ENCODE measurements around the gene FAM72D. TPM values are rescaled to one million over a fixed set of nuclear protein-coding genes. Genes with fewer than 3 reads are reported as not detected.
"Not testable (repeated sequence)": the region's sequence is repeated elsewhere in the genome, so short reads cannot be mapped to it uniquely, and the experiment has no call there.

FAM72D gene
- total RNA-seq, 2 experiments from 2014 or later, result 14.4 to 44.5 TPM

DNA sequence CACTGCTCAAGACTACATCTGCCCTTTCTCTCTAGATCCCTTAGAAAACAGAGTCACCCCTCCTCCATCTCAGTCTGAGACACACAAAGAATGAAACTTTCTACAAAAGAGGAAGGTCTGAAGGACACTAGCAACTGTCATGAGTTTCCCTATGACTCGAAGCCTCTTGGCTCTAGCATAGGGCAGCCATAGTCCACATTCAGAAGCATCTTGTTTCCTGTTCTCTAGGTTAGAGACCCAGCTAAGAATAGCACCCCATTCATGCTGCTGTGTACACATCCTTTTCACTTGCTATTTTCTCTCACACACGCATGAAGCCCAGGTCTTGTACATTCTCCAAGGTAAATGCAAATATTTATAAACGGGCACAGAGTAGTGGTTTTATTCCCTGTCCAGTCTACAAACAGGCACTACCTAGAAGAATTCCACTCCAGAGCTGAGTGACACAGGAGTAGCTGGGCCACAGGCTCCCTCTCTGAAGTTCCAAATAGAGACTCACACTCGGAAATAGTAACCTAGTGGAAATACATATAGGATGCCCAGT lies 40.5 kb upstream of the FAM72D start:
- H3K79me2 ChIP-seq (ENCODE audit: insufficient read depth, low read depth, low read length); H3K9me3 ChIP-seq (ENCODE audit: low read length); H3K4me1 ChIP-seq (ENCODE audit: insufficient read depth, low read length, poor library complexity, severe bottlenecking); intact Hi-C loops (cut with micrococcal nuclease; ENCODE audit: unreplicated experiment); H2AFZ ChIP-seq (ENCODE audit: low read length); CTCF ChIA-PET (ENCODE audit: unreplicated experiment); H3K4me3 ChIP-seq (ENCODE audit: low read depth, low read length, poor library complexity, severe bottlenecking); H3K27ac ChIP-seq (ENCODE audit: low read depth, low read length, poor library complexity, severe bottlenecking); H4K20me1 ChIP-seq (ENCODE audit: insufficient read depth, low read length); DNase-seq (ENCODE audit: low spot score); H3K36me3 ChIP-seq (ENCODE audit: insufficient read depth, low read length); POLR2A ChIA-PET; H3K4me2 ChIP-seq (ENCODE audit: low read length); H3K9me2 ChIP-seq (ENCODE audit: insufficient read depth, low read length): not testable (repeated sequence)
- BruUV-seq (replicated peaks), result TSS peak; percentile 43

DNA sequence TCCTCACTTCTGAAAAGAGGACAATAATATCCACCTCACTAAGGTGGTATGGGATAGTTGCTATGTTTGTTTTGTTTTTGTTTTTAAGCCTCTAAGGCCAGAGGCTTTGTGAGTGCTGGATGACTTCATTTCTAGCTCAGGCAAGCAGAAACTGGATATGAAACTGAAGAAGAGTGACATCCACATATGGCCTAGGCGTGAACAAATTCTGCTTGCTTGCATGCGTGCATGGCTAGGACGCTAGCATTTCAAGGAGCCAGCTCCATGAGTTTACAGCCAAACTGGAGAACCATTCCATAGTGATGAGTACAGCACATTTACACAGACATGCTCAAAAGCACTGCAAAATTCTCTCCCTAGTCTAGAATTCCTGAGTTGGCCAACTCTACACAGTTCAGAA lies 37.6 kb upstream of the FAM72D start:
- H3K79me2 ChIP-seq (ENCODE audit: insufficient read depth, low read depth, low read length); BruUV-seq (replicated peaks); H3K4me1 ChIP-seq (ENCODE audit: insufficient read depth, low read length, poor library complexity, severe bottlenecking); H4K20me1 ChIP-seq (ENCODE audit: insufficient read depth, low read length); CTCF ChIA-PET (ENCODE audit: unreplicated experiment); H3K9me3 ChIP-seq (ENCODE audit: low read length); H3K36me3 ChIP-seq (ENCODE audit: insufficient read depth, low read length); H3K27ac ChIP-seq (ENCODE audit: low read depth, low read length, poor library complexity, severe bottlenecking); intact Hi-C loops (cut with micrococcal nuclease; ENCODE audit: unreplicated experiment); DNase-seq (ENCODE audit: low spot score); H3K4me3 ChIP-seq (ENCODE audit: low read depth, low read length, poor library complexity, severe bottlenecking); H3K4me2 ChIP-seq (ENCODE audit: low read length); POLR2A ChIA-PET; H2AFZ ChIP-seq (ENCODE audit: low read length); H3K9me2 ChIP-seq (ENCODE audit: insufficient read depth, low read length): not testable (repeated sequence)

DNA sequence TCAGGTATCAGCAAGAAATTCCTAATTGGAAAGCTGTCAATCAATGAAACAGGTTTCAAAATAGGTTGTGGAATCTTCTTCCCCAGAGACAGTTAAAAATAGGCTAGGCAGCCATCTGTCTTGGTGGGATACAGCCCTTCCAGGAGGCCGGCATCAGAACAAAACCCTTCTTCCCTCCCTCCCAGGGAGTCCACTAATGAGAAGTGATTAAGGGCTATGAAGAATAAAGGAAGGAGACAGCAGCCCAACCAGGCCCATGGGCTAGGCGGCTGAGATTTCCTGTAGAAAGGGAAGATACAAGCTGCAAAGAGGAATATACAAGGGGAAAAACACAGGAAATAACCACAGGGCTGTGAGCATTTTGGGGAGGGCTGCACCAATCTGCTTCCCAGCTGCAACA lies 32.5 kb upstream of the FAM72D start:
- H3K4me2 ChIP-seq (ENCODE audit: low read length); H3K4me3 ChIP-seq (ENCODE audit: low read depth, low read length, poor library complexity, severe bottlenecking); intact Hi-C loops (cut with micrococcal nuclease; ENCODE audit: unreplicated experiment); H3K9me3 ChIP-seq (ENCODE audit: low read length); H3K79me2 ChIP-seq (ENCODE audit: insufficient read depth, low read depth, low read length); H2AFZ ChIP-seq (ENCODE audit: low read length); H3K27ac ChIP-seq (ENCODE audit: low read depth, low read length, poor library complexity, severe bottlenecking); H4K20me1 ChIP-seq (ENCODE audit: insufficient read depth, low read length); POLR2A ChIA-PET; H3K9me2 ChIP-seq (ENCODE audit: insufficient read depth, low read length); H3K36me3 ChIP-seq (ENCODE audit: insufficient read depth, low read length); H3K4me1 ChIP-seq (ENCODE audit: insufficient read depth, low read length, poor library complexity, severe bottlenecking); CTCF ChIA-PET (ENCODE audit: unreplicated experiment); DNase-seq (ENCODE audit: low spot score); BruUV-seq (replicated peaks): not testable (repeated sequence)

DNA sequence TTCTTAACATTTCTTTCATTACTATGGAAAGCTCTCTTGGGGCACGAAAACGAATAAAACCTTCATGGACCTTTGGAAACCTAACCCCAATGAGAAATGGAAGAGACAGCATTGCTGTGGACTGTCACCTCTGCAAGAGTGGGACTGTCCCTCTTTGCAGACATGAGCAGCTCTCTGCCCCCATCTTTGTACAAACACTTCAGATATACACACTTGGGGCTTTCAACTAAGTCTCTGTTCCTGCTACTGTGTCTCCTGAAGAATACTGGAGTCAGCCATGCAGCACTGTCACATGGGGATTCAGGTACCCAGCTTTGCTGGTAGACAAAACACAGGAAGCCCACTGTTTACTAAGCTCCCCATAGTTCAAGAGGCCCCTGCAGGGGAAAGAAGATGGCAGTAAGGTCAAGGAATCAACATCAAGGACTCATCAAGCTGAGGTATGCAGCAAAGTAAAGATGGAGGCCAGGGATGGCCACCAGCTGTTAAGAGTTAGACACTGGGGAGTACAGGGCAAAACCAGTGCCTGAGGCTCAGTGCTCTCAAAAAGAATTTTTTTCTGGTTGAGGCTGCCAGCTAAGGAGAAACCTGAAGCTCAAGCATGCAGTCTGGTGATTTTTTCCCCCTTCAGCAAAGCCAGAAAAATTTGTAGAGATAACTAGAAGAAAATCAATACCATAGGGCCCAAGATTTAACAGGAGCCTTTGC lies 31.7 kb upstream of the FAM72D start:
- intact Hi-C loops (cut with micrococcal nuclease; ENCODE audit: unreplicated experiment), result not testable (repeated sequence)

DNA sequence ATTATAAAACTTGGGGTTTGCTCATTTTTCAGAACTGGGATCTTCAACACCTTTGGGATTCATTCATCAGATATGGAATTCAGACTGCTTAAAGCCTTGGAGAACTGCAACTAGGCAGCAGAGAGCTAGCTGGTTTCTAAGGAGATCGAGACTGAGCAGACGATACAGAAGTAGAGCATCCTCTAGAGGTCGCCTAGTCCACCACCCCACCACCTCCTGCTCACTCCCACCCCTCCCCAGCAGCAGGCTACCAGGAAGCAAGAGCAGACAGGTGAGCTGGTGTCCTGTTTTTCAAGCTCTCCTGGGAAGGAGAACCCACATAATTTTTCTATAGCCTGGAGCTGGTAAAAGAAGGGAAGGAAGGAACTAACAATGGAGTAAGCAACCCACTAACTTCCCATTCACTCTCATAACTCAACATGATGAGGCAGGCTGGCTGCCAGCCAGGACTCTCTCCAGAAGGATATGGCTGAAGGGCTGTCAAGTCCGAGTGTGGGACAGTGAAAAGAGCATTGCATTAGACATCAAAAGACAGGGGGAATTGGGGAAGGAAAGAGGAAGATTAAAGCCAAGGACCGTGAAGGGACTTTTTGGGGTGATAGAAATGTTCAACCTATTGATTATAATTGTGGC lies 30.5 kb upstream of the FAM72D start:
- POLR2A ChIA-PET; H3K9me2 ChIP-seq (ENCODE audit: insufficient read depth, low read length); H3K4me2 ChIP-seq (ENCODE audit: low read length); H3K4me3 ChIP-seq (ENCODE audit: low read depth, low read length, poor library complexity, severe bottlenecking); BruUV-seq (replicated peaks); H3K9me3 ChIP-seq (ENCODE audit: low read length); DNase-seq (ENCODE audit: low spot score); H2AFZ ChIP-seq (ENCODE audit: low read length); H4K20me1 ChIP-seq (ENCODE audit: insufficient read depth, low read length); intact Hi-C loops (cut with micrococcal nuclease; ENCODE audit: unreplicated experiment); H3K4me1 ChIP-seq (ENCODE audit: insufficient read depth, low read length, poor library complexity, severe bottlenecking); H3K79me2 ChIP-seq (ENCODE audit: insufficient read depth, low read depth, low read length); CTCF ChIA-PET (ENCODE audit: unreplicated experiment); H3K36me3 ChIP-seq (ENCODE audit: insufficient read depth, low read length); H3K27ac ChIP-seq (ENCODE audit: low read depth, low read length, poor library complexity, severe bottlenecking): not testable (repeated sequence)

More for the DNA sequence above, 31.7 kb upstream of the FAM72D start:
- H3K4me1 ChIP-seq (ENCODE audit: insufficient read depth, low read length, poor library complexity, severe bottlenecking); POLR2A ChIA-PET; H3K4me2 ChIP-seq (ENCODE audit: low read length); H4K20me1 ChIP-seq (ENCODE audit: insufficient read depth, low read length); H2AFZ ChIP-seq (ENCODE audit: low read length); H3K9me2 ChIP-seq (ENCODE audit: insufficient read depth, low read length); H3K36me3 ChIP-seq (ENCODE audit: insufficient read depth, low read length); H3K9me3 ChIP-seq (ENCODE audit: low read length); CTCF ChIA-PET (ENCODE audit: unreplicated experiment); BruUV-seq (replicated peaks); H3K79me2 ChIP-seq (ENCODE audit: insufficient read depth, low read depth, low read length); H3K4me3 ChIP-seq (ENCODE audit: low read depth, low read length, poor library complexity, severe bottlenecking); H3K27ac ChIP-seq (ENCODE audit: low read depth, low read length, poor library complexity, severe bottlenecking): not testable (repeated sequence)
- DNase-seq (ENCODE audit: low spot score), result peak; percentile 5

DNA sequence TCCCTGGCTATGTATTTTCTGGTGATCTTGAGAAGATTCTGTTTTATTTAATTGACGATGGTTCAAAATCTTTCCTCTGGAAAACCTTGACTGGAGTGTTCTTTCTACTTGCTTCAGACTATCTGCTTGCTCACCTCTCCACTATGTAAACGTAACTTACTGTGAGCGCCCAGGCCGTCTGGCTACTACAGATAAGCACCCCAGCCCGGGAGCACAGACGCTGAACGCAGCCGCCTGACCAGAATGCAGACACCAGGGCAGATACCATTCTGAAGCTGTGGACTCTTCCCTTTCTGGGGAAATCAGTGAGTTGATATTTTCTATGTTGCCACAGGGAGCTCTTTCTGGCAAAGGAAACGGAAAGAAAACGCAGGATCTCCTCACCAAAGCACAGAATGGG lies 29.3 kb upstream of the FAM72D start:
- H3K36me3 ChIP-seq (ENCODE audit: insufficient read depth, low read length); H2AFZ ChIP-seq (ENCODE audit: low read length); H3K79me2 ChIP-seq (ENCODE audit: insufficient read depth, low read depth, low read length); H4K20me1 ChIP-seq (ENCODE audit: insufficient read depth, low read length); DNase-seq (ENCODE audit: low spot score); POLR2A ChIA-PET; BruUV-seq (replicated peaks); CTCF ChIA-PET (ENCODE audit: unreplicated experiment); H3K4me2 ChIP-seq (ENCODE audit: low read length); H3K9me3 ChIP-seq (ENCODE audit: low read length); H3K27ac ChIP-seq (ENCODE audit: low read depth, low read length, poor library complexity, severe bottlenecking); H3K4me3 ChIP-seq (ENCODE audit: low read depth, low read length, poor library complexity, severe bottlenecking); H3K4me1 ChIP-seq (ENCODE audit: insufficient read depth, low read length, poor library complexity, severe bottlenecking); intact Hi-C loops (cut with micrococcal nuclease; ENCODE audit: unreplicated experiment); H3K9me2 ChIP-seq (ENCODE audit: insufficient read depth, low read length): not testable (repeated sequence)

Measured in OCI-LY7 (cell line).